Dorsolateral prefrontal cortex (tissue), 118 donors: ENCODE data around the gene RMDN2. TPM values are rescaled to one million over a fixed set of nuclear protein-coding genes. Genes with fewer than 3 reads are reported as not detected.

Source experiments
- total RNA-seq, 120 experiments: library from RNA; stranded (reverse); gene quantifications; one replicate each; pipeline versions ENCODE4 v1.2.3 to v1.2.4, GENCODE V29; 2022

RMDN2 gene
- total RNA-seq, 120 experiments from 2014 or later = 6.9 to 24.8 (median 14.3) TPM

Other genes with a start within 250 kb of the RMDN2 start
- gene CYP1B1, start 150.9 kb downstream of the RMDN2 start, total RNA-seq = 10 to 100 TPM in 71 of 120 experiments, 1 to 10 TPM in 49; 3.5 to 70.6 (median 10.8) TPM